ENCODE measurements around the gene EDEM2. TPM values are rescaled to one million over a fixed set of nuclear protein-coding genes. Genes with fewer than 3 reads are reported as not detected.
A peak's percentile ranks its signal among the peaks of the same experiment; 100 is the strongest.

EDEM2 gene
- total and polyA plus RNA-seq, 2 of the 13 experiments (the other 11 are each of a cell fraction or from before 2014, with no cell fraction given) = 33.1 to 46.9 TPM

- Histone ChIP-seq H3K79me2 (ENCODE audit: insufficient read depth, low read length) (no peaks in the 10 kb centered on the region), H3K4me1 (ENCODE audit: insufficient read depth, low read length) (peaks cover 34% of the 10 kb centered on the region), H3K36me3 (replicated peaks in 1 of 2; ENCODE audit: control insufficient read depth in 1 of 2, insufficient read depth in 2 of 2, low read length in 2 of 2) (peaks cover 2 to 4% of the 10 kb centered on the region in 2 experiments; a peak in 3 of 5 replicates), H3K4me2 (ENCODE audit: low read depth, low read length) (peak overlapping the region; percentile 88), H4K20me1 (ENCODE audit: insufficient read depth, low read length) (no peaks in the 10 kb centered on the region), H3K27ac (ENCODE audit: extremely low read length, insufficient read depth, low read length) (peak overlapping the region; percentile 71), H3K4me3 (replicated peaks in 1 of 3; ENCODE audit: insufficient read depth in 1 of 3, low read depth in 2 of 3, low read length in 3 of 3) (peak overlapping the region; percentile 78 to 92 (median 91)), H3K9ac (ENCODE audit: insufficient read depth, low read depth, low read length) (peak overlapping the region; percentile 75), H2AFZ (ENCODE audit: low read length) (peak overlapping the region; percentile 88), H3K27me3 (ENCODE audit: control insufficient read depth in 1 of 2, insufficient read depth in 2 of 2, low read length in 2 of 2) (no peaks in the 10 kb centered on the region; a peak in 1 of 5 replicates), H3K9me3 (ENCODE audit: low read length) (no peaks in the 10 kb centered on the region)
- 8% methylated on average over 21 of the region's 23 CpGs for WGBS (ENCODE audit: low lambda C conversion rate)
- no peak for FAIRE-seq
- ATAC-seq = peak; percentile 79
- ChIA-PET CTCF (ENCODE audit: low intra/inter-chr PET ratio, low total read pairs) (interaction anchor here (1.7 to 3.3 kb wide), 3 partner anchors 62 to 123 kb away, joined by 6 to 38 read pairs (median 6); no protein-coding TSS in a partner anchor), POLR2A (interaction anchor here (0.5 to 2.7 kb wide), 23 partner anchors 11 to 583 kb away, joined by 3 to 33 read pairs (median 7); partner anchors contain the start of genes EIF6 and TRPC4AP)
- intact Hi-C loops (cut with micrococcal nuclease; ENCODE audit: unreplicated experiment) (loop anchor here (2.0 kb wide), 1 partner anchor 28 kb away; no protein-coding TSS in a partner anchor), in situ Hi-C loops (cut with HindIII; ENCODE audit: extremely low pct_ligation_motif_present, low pct_unique_long_range_greater_than_20kb) (loop anchor here (5.0 to 25.0 kb wide), 3 partner anchors 61 to 291 kb away; partner anchors contain the start of gene GDF5)
- TSS peak; percentile 60 for BruUV-seq (replicated peaks)
- peak; percentile 56 for DNase-seq (ENCODE audit: low spot score)
- TF ChIP-seq SMARCE1 (IDR thresholded peaks at IDR 0.05; ENCODE audit: borderline replicate concordance) (no peak), NRL (CRISPR knock-in tag; IDR thresholded peaks at IDR 0.05; ENCODE audit: borderline replicate concordance) (no peak), ZNF136 (CRISPR knock-in tag; IDR thresholded peaks at IDR 0.05; ENCODE audit: low read depth) (no peak), HDAC2 (CRISPR knock-in tag; IDR thresholded peaks at IDR 0.05) (no peak), ZNF569 (CRISPR knock-in tag; IDR thresholded peaks at IDR 0.05; ENCODE audit: borderline replicate concordance) (no peak; the same call in 1 of the 2 replicates), TEAD3 (CRISPR knock-in tag; optimal IDR thresholded peaks at IDR 0.05; ENCODE audit: borderline replicate concordance) (peak; percentile 27), ZNF230 (CRISPR knock-in tag; IDR thresholded peaks at IDR 0.05) (no peak; the same call in 1 of the 2 replicates), ZNF589 (CRISPR knock-in tag; conservative IDR thresholded peaks at IDR 0.05) (no peak), ARID2 (CRISPR knock-in tag; IDR thresholded peaks at IDR 0.05; ENCODE audit: borderline replicate concordance) (no peak), KLF13 (CRISPR knock-in tag; IDR thresholded peaks at IDR 0.05) (no peak), ATF6 (CRISPR knock-in tag; conservative IDR thresholded peaks at IDR 0.05) (no peak), MYNN (CRISPR knock-in tag; IDR thresholded peaks at IDR 0.05; ENCODE audit: low read depth) (no peak), ZNF235 (CRISPR knock-in tag; IDR thresholded peaks at IDR 0.05; ENCODE audit: borderline replicate concordance) (0 out of 2 replicates have a peak, but pooled peaks have one; percentile 17), ZNF292 (CRISPR knock-in tag; IDR thresholded peaks at IDR 0.05; ENCODE audit: borderline replicate concordance, low read depth) (no peak), ZNF768 (CRISPR knock-in tag; IDR thresholded peaks at IDR 0.05) (peak; percentile 37; the same call in 1 of the 2 replicates), HDAC1 (CRISPR knock-in tag; IDR thresholded peaks at IDR 0.05) (no peak), KLF12 (CRISPR knock-in tag; IDR thresholded peaks at IDR 0.05; ENCODE audit: borderline replicate concordance) (no peak)
- TF ChIP-seq, protein P1, sequence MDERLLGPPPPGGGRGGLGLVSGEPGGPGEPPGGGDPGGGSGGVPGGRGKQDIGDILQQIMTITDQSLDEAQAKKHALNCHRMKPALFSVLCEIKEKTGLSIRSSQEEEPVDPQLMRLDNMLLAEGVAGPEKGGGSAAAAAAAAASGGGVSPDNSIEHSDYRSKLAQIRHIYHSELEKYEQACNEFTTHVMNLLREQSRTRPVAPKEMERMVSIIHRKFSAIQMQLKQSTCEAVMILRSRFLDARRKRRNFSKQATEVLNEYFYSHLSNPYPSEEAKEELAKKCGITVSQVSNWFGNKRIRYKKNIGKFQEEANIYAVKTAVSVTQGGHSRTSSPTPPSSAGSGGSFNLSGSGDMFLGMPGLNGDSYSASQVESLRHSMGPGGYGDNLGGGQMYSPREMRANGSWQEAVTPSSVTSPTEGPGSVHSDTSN (CRISPR knock-in tag; IDR thresholded peaks at IDR 0.05) = no peak
- TF ChIP-seq, protein P2, sequence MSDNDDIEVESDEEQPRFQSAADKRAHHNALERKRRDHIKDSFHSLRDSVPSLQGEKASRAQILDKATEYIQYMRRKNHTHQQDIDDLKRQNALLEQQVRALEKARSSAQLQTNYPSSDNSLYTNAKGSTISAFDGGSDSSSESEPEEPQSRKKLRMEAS (IDR thresholded peaks at IDR 0.05) = no peak
- TF ChIP-seq, protein P3, sequence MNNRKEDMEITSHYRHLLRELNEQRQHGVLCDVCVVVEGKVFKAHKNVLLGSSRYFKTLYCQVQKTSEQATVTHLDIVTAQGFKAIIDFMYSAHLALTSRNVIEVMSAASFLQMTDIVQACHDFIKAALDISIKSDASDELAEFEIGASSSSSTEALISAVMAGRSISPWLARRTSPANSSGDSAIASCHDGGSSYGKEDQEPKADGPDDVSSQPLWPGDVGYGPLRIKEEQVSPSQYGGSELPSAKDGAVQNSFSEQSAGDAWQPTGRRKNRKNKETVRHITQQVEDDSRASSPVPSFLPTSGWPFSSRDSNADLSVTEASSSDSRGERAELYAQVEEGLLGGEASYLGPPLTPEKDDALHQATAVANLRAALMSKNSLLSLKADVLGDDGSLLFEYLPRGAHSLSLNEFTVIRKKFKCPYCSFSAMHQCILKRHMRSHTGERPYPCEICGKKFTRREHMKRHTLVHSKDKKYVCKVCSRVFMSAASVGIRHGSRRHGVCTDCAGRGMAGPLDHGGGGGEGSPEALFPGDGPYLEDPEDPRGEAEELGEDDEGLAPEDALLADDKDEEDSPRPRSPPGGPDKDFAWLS (CRISPR knock-in tag; IDR thresholded peaks at IDR 0.05; ENCODE audit: borderline replicate concordance) = 0 out of 2 replicates have a peak, but pooled peaks have one; percentile 28
Measured at GRCh38 chr20:35146299-35146919, 727 bp downstream of the EDEM2 start.

Data from HepG2 (cell line).